Measurements from ENCODE around the gene RAB30. TPM values are rescaled to one million over a fixed set of nuclear protein-coding genes. Genes with fewer than 3 reads are reported as not detected.
A peak's percentile ranks its signal among the peaks of the same experiment; 100 is the strongest.
"Not testable (repeated sequence)": the region's sequence is repeated elsewhere in the genome, so short reads cannot be mapped to it uniquely, and the experiment has no call there.

The RAB30 gene
- total and polyA plus RNA-seq, 4 experiments from 2014 or later = 5.0 to 14.1 (median 10.6) TPM

- Mint-ChIP-seq H3K27ac (peak overlapping the region in 1 of 7 donors; percentile 15), H3K9me3 (peaks cover 0 to 14% (median 4%) of the 10 kb centered on the region in 8 donors)
- H3K4me3 Mint-ChIP-seq; H3K36me3 Mint-ChIP-seq; H3K27ac ChIP-seq (ENCODE audit: low read depth, low read length); DNase-seq; POLR2A ChIA-PET (ENCODE audit: partially characterized antibody); H3K36me3 ChIP-seq (ENCODE audit: insufficient read depth, low read length); H3K27me3 ChIP-seq (ENCODE audit: insufficient read depth, low read length); H3K27me3 Mint-ChIP-seq; H3K9me3 ChIP-seq (ENCODE audit: control insufficient read depth in 1 of 2, low read length in 2 of 2); H3K4me3 ChIP-seq (ENCODE audit: low read length in 2 of 2); H3K4me1 ChIP-seq (ENCODE audit: insufficient read depth, low read length); intact Hi-C loops (cut with micrococcal nuclease); H3K4me1 Mint-ChIP-seq: not testable (repeated sequence)
- CTCF ChIA-PET (ENCODE audit: partially characterized antibody) = interaction anchor here (1.0 to 2.8 kb wide), 3 partner anchors 11 to 18 kb away, joined by 3 to 8 read pairs (median 7); no protein-coding TSS in a partner anchor
These were observed 126.7 kb downstream of the RAB30 start for GRCh38 chr11:82945041-82945440.

GRCh38 chr11:82944198-82944597 is 127.5 kb downstream of the RAB30 start:
- Mint-ChIP-seq H3K27me3 (no peaks in the 10 kb centered on the region), H3K36me3 (peaks cover 0 to 3% of the 10 kb centered on the region in 2 donors), H3K4me1 (peaks cover 0 to 11% (median 3%) of the 10 kb centered on the region in 4 donors), H3K4me3 (no peak overlapping the region), H3K9me3 (peaks cover 0 to 10% (median 3%) of the 10 kb centered on the region in 8 donors), H3K27ac (no peak overlapping the region)
- DNase-seq = no peak
- POLR2A ChIA-PET (ENCODE audit: partially characterized antibody) = no interaction called here
- Histone ChIP-seq H3K4me3 (ENCODE audit: low read length in 2 of 2) (no peak overlapping the region), H3K4me1 (ENCODE audit: insufficient read depth, low read length) (no peaks in the 10 kb centered on the region), H3K36me3 (ENCODE audit: insufficient read depth, low read length) (no peaks in the 10 kb centered on the region), H3K27me3 (ENCODE audit: insufficient read depth, low read length) (no peaks in the 10 kb centered on the region), H3K9me3 (ENCODE audit: control insufficient read depth in 1 of 2, low read length in 2 of 2) (no peaks in the 10 kb centered on the region), H3K27ac (ENCODE audit: low read depth, low read length) (no peak overlapping the region)
- CTCF ChIA-PET (ENCODE audit: partially characterized antibody) = no interaction called here
- intact Hi-C loops (cut with micrococcal nuclease) = no loop called here

GRCh38 chr11:82943430-82943829 is 128.3 kb downstream of the RAB30 start:
- H3K4me3 Mint-ChIP-seq; H3K27ac Mint-ChIP-seq; POLR2A ChIA-PET (ENCODE audit: partially characterized antibody); H3K27me3 Mint-ChIP-seq; H3K9me3 ChIP-seq (ENCODE audit: control insufficient read depth in 1 of 2, low read length in 2 of 2); H3K36me3 ChIP-seq (ENCODE audit: insufficient read depth, low read length); DNase-seq; H3K27me3 ChIP-seq (ENCODE audit: insufficient read depth, low read length); H3K36me3 Mint-ChIP-seq; H3K4me3 ChIP-seq (ENCODE audit: low read length in 2 of 2); H3K27ac ChIP-seq (ENCODE audit: low read depth, low read length); intact Hi-C loops (cut with micrococcal nuclease); H3K4me1 ChIP-seq (ENCODE audit: insufficient read depth, low read length); H3K9me3 Mint-ChIP-seq: not testable (repeated sequence)
- H3K4me1 Mint-ChIP-seq = peaks cover 0 to 11% (median 3%) of the 10 kb centered on the region in 4 donors
- CTCF ChIA-PET (ENCODE audit: partially characterized antibody) = interaction anchor here (1.2 to 1.8 kb wide), 2 partner anchors 11 to 63 kb away, joined by 3 to 8 read pairs; no protein-coding TSS in a partner anchor

- Mint-ChIP-seq H3K36me3 (peaks cover 0 to 3% of the 10 kb centered on the region in 2 donors), H3K27me3 (no peaks in the 10 kb centered on the region), H3K27ac (no peak overlapping the region), H3K4me1 (peaks cover 0 to 9% (median 3%) of the 10 kb centered on the region in 4 donors), H3K9me3 (peaks cover 0 to 10% (median 3%) of the 10 kb centered on the region in 8 donors), H3K4me3 (no peak overlapping the region)
- Histone ChIP-seq H3K4me3 (ENCODE audit: low read length in 2 of 2) (no peak overlapping the region), H3K27ac (ENCODE audit: low read depth, low read length) (no peak overlapping the region), H3K27me3 (ENCODE audit: insufficient read depth, low read length) (no peaks in the 10 kb centered on the region), H3K36me3 (ENCODE audit: insufficient read depth, low read length) (no peaks in the 10 kb centered on the region), H3K4me1 (ENCODE audit: insufficient read depth, low read length) (no peaks in the 10 kb centered on the region), H3K9me3 (ENCODE audit: control insufficient read depth in 1 of 2, low read length in 2 of 2) (no peaks in the 10 kb centered on the region)
- intact Hi-C loops (cut with micrococcal nuclease) = no loop called here
- DNase-seq = no peak
- ChIA-PET POLR2A (ENCODE audit: partially characterized antibody) (interaction anchor here (0.6 to 1.4 kb wide), 4 partner anchors 13 to 306 kb away, joined by 3 to 6 read pairs (median 3); partner anchors contain the start of gene RAB30), CTCF (ENCODE audit: partially characterized antibody) (interaction anchor here (1.0 to 2.6 kb wide), 7 partner anchors 10 to 75 kb away, joined by 3 to 8 read pairs (median 3); no protein-coding TSS in a partner anchor)
These were observed 129.3 kb downstream of the RAB30 start for GRCh38 chr11:82942376-82942775.

GRCh38 chr11:82939456-82939855 is 132.2 kb downstream of the RAB30 start:
- Histone ChIP-seq H3K4me1 (ENCODE audit: insufficient read depth, low read length) (no peaks in the 10 kb centered on the region), H3K9me3 (ENCODE audit: control insufficient read depth in 1 of 2, low read length in 2 of 2) (no peaks in the 10 kb centered on the region), H3K27ac (ENCODE audit: low read depth, low read length) (no peak overlapping the region), H3K27me3 (ENCODE audit: insufficient read depth, low read length) (no peaks in the 10 kb centered on the region), H3K36me3 (ENCODE audit: insufficient read depth, low read length) (no peaks in the 10 kb centered on the region), H3K4me3 (ENCODE audit: low read length in 2 of 2) (no peak overlapping the region)
- peaks cover 0 to 9% (median 3%) of the 10 kb centered on the region in 8 donors for H3K9me3 Mint-ChIP-seq
- no peaks in the 10 kb centered on the region for H3K27me3 Mint-ChIP-seq
- peaks cover 0 to 3% of the 10 kb centered on the region in 2 donors for H3K36me3 Mint-ChIP-seq
- DNase-seq = no peak
- ChIA-PET CTCF (ENCODE audit: partially characterized antibody) (interaction anchor here (1.0 to 1.6 kb wide), 3 partner anchors 9 to 32 kb away, joined by 3 read pairs; no protein-coding TSS in a partner anchor), POLR2A (ENCODE audit: partially characterized antibody) (interaction anchor here (1.2 to 1.4 kb wide), 2 partner anchors 21 to 32 kb away, joined by 3 to 5 read pairs; no protein-coding TSS in a partner anchor)
- peaks cover 0 to 6% (median 1%) of the 10 kb centered on the region in 4 donors for H3K4me1 Mint-ChIP-seq
- peak overlapping the region in 1 of 7 donors; percentile 48 for H3K27ac Mint-ChIP-seq
- intact Hi-C loops (cut with micrococcal nuclease) = no loop called here
- H3K4me3 Mint-ChIP-seq = no peak overlapping the region

GRCh38 chr11:82937554-82937953 is 134.1 kb downstream of the RAB30 start:
- no peaks in the 10 kb centered on the region for H3K9me3 ChIP-seq (ENCODE audit: control insufficient read depth in 1 of 2, low read length in 2 of 2)
- no peak overlapping the region for H3K27ac ChIP-seq (ENCODE audit: low read depth, low read length)
- no peak for DNase-seq
- ChIA-PET POLR2A (ENCODE audit: partially characterized antibody) (no interaction called here), CTCF (ENCODE audit: partially characterized antibody) (interaction anchor here (0.5 to 0.8 kb wide), 2 partner anchors 18 to 50 kb away, joined by 3 to 4 read pairs; no protein-coding TSS in a partner anchor)
- Mint-ChIP-seq H3K36me3 (no peaks in the 10 kb centered on the region), H3K4me1 (peaks cover 5 to 9% (median 7%) of the 10 kb centered on the region in 4 donors), H3K4me3 (no peak overlapping the region), H3K27ac (no peak overlapping the region), H3K9me3 (peaks cover 0 to 6% (median 1%) of the 10 kb centered on the region in 8 donors), H3K27me3 (no peaks in the 10 kb centered on the region)
- no peak overlapping the region for H3K4me3 ChIP-seq (ENCODE audit: low read length in 2 of 2)
- H3K27me3 ChIP-seq (ENCODE audit: insufficient read depth, low read length) = no peaks in the 10 kb centered on the region
- no peaks in the 10 kb centered on the region for H3K36me3 ChIP-seq (ENCODE audit: insufficient read depth, low read length)
- intact Hi-C loops (cut with micrococcal nuclease) = no loop called here
- H3K4me1 ChIP-seq (ENCODE audit: insufficient read depth, low read length) = peaks cover 5% of the 10 kb centered on the region

- ChIA-PET CTCF (ENCODE audit: partially characterized antibody) (no interaction called here), POLR2A (ENCODE audit: partially characterized antibody) (no interaction called here)
- H3K27me3 Mint-ChIP-seq = no peaks in the 10 kb centered on the region
- no peaks in the 10 kb centered on the region for H3K27me3 ChIP-seq (ENCODE audit: insufficient read depth, low read length)
- intact Hi-C loops (cut with micrococcal nuclease) = no loop called here
- peaks cover 11 to 17% (median 14%) of the 10 kb centered on the region in 4 donors for H3K4me1 Mint-ChIP-seq
- H3K4me3 ChIP-seq (ENCODE audit: low read length in 2 of 2) = no peak overlapping the region
- peaks cover 10% of the 10 kb centered on the region for H3K4me1 ChIP-seq (ENCODE audit: insufficient read depth, low read length)
- H3K36me3 ChIP-seq (ENCODE audit: insufficient read depth, low read length) = no peaks in the 10 kb centered on the region
- peaks cover 0 to 4% (median 1%) of the 10 kb centered on the region in 8 donors for H3K9me3 Mint-ChIP-seq
- DNase-seq = no peak
- no peak overlapping the region for H3K4me3 Mint-ChIP-seq
- H3K27ac ChIP-seq (ENCODE audit: low read depth, low read length) = no peak overlapping the region
- H3K27ac Mint-ChIP-seq = peak overlapping the region in 2 of 7 donors; percentile 37 to 68
- H3K9me3 ChIP-seq (ENCODE audit: control insufficient read depth in 1 of 2, low read length in 2 of 2) = no peaks in the 10 kb centered on the region
- H3K36me3 Mint-ChIP-seq = no peaks in the 10 kb centered on the region
These were observed 135.4 kb downstream of the RAB30 start for GRCh38 chr11:82936261-82936660.
